GM10248 (cell line): ENCODE measurements around the gene TOR1A.

ENCODE experiments used
- CTCF ChIA-PET: fragments of 300-600 bp; sonication (Branson Sonifier 250); formaldehyde crosslinking; extraction: SDS; loops from one replicate; lab custom pipeline; 2021; ENCODE audit warnings: antibody characterized with exemption; lab: Yijun Ruan, JAX
- POLR2A ChIA-PET: fragments of 350-650 bp; sonication (Branson Sonifier 250); formaldehyde crosslinking; extraction: SDS; loops from one replicate; lab custom pipeline; 2020; ENCODE audit warnings: antibody characterized with exemption; lab: Yijun Ruan, JAX
- DNase-seq: peaks from one replicate; pipeline ENCODE4 v3.0.0; 2012; ENCODE audit errors: extremely low spot score
- TF ChIP-seq, protein P1 (sequence below): IDR thresholded peaks from 2 replicates; pipeline ENCODE4 v1.5.1; 2012; ENCODE audit warnings: mild to moderate bottlenecking, low read depth; ENCODE audit errors: extremely low read depth, missing control alignments, control extremely low read depth

TOR1A gene

DNA sequence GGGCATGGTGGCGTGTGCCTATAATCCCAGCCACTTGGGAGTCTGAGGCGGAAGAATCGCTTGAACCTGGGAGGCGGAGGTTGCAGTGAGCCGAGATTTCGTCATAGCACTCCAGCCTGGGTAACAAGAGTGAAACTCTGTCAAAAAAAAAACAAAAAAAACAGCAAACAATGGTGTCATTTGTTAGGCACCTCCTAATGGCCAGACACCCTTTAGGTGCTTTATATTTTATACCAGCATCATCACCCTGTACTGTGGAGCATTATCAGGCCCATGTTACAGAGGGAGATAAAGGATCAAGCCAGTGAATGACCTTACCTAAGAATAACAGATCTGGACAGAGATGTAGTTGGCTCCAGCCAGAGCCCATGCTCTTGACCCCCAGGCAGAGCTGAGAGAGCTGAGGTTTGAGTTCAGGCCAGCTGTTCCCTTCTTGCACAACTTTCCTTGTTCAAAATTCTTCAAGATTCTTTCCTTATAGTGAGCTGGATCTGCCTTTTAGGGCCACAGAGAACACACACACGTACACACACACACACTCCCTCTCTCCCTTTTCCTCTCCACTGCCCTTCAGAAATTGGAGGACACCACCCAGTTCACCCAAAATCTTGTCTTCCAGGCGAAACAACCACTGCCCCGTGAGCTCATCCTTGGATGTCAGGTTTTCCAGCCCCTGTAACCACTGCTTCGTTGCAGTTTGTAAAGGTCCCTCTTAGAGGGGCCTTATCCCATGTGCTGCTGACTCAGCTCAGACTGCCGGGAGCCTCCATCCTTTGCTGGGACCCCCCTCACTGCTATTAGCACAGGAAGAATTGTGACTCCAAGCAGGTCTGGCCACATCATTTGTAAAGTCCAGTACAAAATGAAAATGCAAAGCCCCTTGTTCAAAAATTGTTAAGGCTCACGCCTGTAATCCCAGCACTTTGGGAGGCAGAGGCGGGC lies 60.7 kb downstream of the TOR1A start:
- TF ChIP-seq, protein P1, sequence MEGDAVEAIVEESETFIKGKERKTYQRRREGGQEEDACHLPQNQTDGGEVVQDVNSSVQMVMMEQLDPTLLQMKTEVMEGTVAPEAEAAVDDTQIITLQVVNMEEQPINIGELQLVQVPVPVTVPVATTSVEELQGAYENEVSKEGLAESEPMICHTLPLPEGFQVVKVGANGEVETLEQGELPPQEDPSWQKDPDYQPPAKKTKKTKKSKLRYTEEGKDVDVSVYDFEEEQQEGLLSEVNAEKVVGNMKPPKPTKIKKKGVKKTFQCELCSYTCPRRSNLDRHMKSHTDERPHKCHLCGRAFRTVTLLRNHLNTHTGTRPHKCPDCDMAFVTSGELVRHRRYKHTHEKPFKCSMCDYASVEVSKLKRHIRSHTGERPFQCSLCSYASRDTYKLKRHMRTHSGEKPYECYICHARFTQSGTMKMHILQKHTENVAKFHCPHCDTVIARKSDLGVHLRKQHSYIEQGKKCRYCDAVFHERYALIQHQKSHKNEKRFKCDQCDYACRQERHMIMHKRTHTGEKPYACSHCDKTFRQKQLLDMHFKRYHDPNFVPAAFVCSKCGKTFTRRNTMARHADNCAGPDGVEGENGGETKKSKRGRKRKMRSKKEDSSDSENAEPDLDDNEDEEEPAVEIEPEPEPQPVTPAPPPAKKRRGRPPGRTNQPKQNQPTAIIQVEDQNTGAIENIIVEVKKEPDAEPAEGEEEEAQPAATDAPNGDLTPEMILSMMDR, result no peak
- DNase-seq, result no peak
- CTCF ChIA-PET, result interaction anchor here (1.7 kb wide), 2 partner anchors 21 to 26 kb away, joined by 6 to 9 read pairs; no protein-coding TSS in a partner anchor

More for the DNA sequence above, 60.7 kb downstream of the TOR1A start:
- POLR2A ChIA-PET, result no interaction called here
